GM12892 (cell line): ENCODE results near the gene SLC12A3.
"Not testable (repeated sequence)": the region's sequence is repeated elsewhere in the genome, so short reads cannot be mapped to it uniquely, and the experiment has no call there.

Experiments used
- DNase-seq: peaks from one replicate; pipeline ENCODE4 v3.0.0; 2011; ENCODE audit not compliant: insufficient read length
- FAIRE-seq: peaks from 2 replicates; lab custom pipeline; 2011; peaks lifted over from hg19 to GRCh38; lab: Jason Lieb, UNC
- POLR2A ChIP-seq: IDR thresholded peaks from 2 replicates; pipeline ENCODE4 v1.6.1; 2011; ENCODE audit warnings: low read depth, low read length, control low read depth
- POLR2AphosphoS5 ChIP-seq: IDR thresholded peaks from 2 replicates; pipeline ENCODE4 v1.6.1; 2011; ENCODE audit warnings: low read depth, low read length, control low read depth
- TAF1 ChIP-seq: IDR thresholded peaks from 2 replicates; pipeline ENCODE4 v1.6.1; 2011; ENCODE audit warnings: low read depth, mild to moderate bottlenecking, control low read depth, low read length, borderline replicate concordance

Gene SLC12A3

DNA sequence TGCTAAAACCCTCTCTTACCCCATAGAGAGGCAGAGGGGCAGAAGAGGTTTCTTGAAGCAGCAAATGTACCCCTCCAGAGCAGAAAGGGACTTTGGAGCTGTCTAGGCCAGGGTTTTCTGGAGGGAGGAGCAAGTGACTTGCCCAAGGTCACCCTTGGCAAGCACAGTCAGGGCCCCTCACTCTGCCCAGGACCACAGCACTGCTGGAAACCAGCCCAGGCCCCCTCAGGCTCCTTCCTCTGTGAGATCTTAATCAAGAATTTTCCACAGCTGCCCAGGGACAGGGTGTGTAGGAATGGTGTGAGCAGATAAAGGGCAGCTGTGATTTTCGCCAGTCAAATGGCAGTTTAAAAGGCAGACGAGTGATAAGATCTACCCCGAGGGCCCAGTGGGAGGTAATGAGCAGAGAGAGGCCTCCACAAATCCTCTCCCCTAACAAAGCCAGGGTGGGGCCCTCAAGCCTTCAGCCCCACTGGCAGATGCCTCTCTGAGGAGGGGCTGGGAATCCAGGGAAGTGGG is 3.9 kb upstream of the SLC12A3 start:
- no peak for DNase-seq
- TF ChIP-seq POLR2AphosphoS5 (no peak), POLR2A (no peak), TAF1 (no peak)
- FAIRE-seq: no peak

DNA sequence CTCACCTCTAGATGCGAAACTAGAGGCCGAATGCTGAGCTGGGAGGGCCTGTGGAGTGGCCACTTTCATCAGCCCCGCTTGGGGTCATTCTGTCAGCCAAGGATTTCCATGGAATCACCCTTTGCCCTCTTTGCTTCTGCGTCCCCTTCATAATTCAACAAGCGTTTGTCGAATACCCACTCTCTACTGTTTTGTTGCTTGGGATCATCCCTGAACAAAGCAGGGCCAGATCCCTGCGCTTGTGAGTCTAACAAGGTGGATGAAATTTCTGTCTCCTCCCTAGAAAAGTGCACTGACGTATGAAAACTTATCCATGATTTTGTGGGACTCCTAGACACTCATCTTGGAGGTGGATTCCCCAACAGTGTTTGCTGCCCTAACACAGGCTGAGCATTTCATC is 3.3 kb upstream of the SLC12A3 start:
- DNase-seq (no peak), FAIRE-seq (no peak)
- TF ChIP-seq POLR2A (no peak), TAF1 (no peak), POLR2AphosphoS5 (no peak)

DNA sequence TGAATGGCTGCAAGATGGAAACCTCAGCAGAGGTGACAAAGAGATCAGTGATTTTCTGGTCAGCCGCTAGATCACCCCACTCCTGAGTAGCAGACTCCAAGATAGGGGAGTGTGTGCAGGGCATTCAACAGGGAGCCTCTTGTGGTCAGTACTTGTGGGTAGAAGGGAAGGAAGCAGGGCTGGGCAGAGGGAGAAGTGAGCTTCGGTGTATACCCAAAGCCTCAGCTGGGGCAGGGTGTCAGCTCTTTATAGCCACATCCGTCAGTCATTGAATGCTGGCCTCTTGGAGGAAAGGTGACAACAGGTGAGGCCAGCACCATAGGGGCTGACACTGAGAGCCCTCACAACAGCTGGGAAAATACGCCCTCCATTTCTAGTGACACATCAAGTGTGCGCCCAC is 2.2 kb upstream of the SLC12A3 start:
- FAIRE-seq (peak; percentile 21), DNase-seq (no peak)
- TF ChIP-seq POLR2A: no peak
- no peak for TF ChIP-seq TAF1
- no peak for TF ChIP-seq POLR2AphosphoS5

DNA sequence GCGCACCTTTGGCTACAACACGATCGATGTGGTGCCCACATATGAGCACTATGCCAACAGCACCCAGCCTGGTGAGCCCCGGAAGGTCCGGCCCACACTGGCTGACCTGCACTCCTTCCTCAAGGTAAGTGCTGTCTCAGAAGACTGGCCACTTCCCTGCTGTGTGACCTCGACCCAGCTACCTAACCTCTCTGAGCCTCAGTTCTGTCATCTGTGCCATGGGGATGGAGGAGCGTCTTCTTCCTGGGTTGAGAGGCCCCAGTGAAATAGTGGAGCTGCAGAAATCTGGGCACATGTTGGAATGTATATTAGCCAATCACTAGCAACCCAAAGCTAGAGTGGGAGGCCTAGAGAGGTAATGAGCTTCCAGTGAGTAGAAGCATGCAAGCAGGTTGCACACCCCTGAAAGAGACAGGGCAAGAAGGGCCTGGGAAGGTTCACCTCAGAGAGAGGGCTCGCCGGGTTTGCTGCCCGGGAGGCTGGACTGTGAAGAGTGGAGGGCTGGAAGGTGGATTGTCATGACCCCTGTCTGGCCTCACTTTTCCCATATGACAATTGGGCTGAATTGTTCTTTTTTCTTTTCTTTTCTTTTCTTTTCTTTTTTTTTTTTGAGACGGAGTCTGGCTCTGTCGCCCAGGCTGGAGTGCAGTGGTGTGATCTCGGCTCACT is 521 bp downstream of the SLC12A3 start:
- TF ChIP-seq POLR2A (no peak), TAF1 (no peak), POLR2AphosphoS5 (no peak)
- no peak for FAIRE-seq
- no peak for DNase-seq

DNA sequence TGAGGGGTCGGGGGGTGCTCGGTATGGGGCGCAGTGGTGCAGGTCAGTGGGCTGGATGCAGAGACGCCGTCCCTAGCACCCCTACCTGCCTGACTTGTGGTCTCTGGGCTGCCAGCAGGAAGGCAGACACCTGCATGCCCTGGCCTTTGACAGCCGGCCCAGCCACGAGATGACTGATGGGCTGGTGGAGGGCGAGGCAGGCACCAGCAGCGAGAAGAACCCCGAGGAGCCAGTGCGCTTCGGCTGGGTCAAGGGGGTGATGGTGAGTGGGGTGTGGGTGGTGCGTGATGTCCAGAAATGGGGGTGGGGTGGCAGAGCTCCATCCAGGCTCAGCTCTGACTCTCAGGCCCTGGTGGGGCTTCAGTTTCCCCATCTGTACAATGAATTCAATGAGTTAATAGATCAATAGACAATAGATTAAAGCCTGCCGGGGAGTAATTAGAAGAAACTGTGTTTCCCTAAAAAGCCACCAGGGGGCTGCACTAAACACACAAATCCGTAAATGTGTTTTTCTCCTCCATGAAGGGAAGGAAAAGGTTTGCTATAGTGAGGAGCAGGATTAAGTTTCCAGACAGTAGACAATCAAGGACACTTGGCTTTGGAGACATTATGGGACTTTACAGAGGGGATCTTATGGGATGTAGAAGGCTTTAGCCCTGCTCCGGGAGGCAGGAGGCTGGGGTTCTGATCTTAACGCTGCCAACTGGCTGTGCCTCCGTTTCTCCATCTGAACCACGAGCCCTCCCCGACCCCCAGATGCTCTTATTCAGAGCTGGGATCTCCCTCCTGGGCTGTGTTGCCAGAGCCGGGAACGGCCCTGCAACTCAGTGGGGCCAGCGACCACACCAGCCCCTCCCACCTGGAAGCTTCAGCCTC is 2.2 kb downstream of the SLC12A3 start:
- TF ChIP-seq TAF1 (no peak), POLR2A (no peak), POLR2AphosphoS5 (no peak)
- DNase-seq (no peak), FAIRE-seq (peak; percentile 48)

DNA sequence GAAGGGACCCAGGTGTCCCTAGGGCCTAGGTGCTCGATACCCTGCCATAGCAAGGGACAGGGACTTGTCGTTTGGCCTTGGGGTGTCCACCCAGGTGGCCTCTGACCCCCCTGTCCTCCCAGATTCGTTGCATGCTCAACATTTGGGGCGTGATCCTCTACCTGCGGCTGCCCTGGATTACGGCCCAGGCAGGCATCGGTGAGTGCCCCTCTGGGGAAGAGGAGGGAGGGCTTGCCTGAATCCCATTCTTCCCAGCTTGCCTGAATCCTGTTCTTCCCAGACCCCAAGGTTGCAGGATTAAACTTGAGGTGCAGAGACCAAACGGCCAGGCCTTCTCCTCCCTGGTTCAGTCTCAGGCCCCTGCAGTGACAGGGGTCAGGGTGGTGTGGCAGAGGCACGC is 3.2 kb downstream of the SLC12A3 start:
- TF ChIP-seq TAF1 (no peak), POLR2A (no peak), POLR2AphosphoS5 (no peak)
- FAIRE-seq: no peak
- DNase-seq: no peak

DNA sequence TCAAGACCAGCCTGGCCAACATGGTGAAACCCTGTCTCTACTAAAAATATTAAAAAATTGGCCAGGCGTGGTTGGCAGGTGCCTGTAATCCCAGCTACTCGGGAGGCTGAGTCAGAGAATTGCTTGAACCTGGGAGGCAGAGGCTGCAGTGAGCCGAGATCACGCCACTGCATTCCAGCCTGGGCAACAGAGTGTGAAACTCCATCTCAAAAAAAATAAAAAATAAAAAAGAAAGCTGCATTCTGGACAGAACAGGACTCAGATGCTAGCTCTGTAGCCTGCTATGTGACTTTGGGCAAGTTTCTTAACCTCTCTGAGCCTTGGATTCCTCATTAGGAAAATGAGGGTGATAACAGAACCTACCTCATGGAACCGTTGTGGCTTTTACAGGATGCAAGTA is 3.8 kb downstream of the SLC12A3 start:
- not testable (repeated sequence) for FAIRE-seq, DNase-seq

DNA sequence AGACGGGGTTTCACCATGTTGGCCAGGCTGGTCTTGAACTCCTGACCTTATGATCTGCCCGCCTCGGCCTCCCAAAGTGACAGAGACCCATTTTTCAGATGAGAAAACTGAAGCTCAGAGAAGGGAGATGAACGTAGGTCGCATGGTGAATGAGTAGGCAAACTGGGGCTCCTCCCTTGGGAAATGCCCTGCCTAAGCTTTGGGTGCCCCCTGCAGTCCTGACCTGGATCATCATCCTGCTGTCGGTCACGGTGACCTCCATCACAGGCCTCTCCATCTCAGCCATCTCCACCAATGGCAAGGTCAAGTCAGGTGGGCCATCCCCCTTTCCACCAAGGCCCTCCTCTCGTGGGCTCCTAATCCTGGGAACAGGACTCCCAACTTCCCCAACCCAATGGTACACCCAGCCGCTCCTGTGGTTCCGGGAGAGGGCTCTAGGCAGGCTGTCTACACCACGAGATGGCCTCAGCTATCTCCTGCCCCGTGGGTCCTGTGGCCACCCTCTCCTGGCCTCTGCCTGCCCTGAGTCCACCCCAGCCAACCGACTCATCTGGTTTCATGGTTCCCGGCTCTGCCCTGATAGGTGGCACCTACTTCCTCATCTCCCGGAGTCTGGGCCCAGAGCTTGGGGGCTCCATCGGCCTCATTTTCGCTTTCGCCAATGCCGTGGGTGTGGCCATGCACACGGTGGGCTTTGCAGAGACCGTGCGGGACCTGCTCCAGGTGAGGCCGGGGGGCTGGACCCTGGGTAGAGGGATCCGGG is 4.7 kb downstream of the SLC12A3 start:
- DNase-seq (no peak), FAIRE-seq (no peak)
- no peak for TF ChIP-seq POLR2AphosphoS5

DNA sequence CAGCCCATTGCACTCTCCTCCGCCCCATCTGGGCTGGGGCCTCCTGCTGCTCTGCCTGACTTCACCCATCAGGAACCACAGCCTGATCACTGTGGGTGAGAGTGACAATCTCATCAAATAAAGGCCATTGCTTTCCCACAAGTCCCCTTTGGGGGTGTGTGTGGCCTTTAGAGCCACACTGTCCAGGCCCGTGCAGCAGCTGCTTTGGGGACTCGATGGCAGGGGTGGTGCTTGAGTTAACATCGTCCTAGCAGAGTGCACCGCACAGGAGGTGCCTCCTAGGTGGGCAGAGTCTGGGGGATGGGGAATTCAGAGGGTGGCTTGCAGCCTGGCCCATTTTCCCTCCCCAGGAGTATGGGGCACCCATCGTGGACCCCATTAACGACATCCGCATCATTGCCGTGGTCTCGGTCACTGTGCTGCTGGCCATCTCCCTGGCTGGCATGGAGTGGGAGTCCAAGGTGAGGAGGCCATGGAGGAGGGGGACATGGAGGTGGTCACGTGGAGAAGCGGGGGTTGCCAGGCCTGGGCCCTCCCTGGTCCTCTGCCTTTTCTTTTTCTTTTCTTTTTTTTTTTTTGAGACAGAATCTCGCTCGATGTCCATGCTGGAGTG is 5.4 kb downstream of the SLC12A3 start:
- FAIRE-seq: no peak
- TF ChIP-seq TAF1 (no peak), POLR2A (no peak), POLR2AphosphoS5 (no peak)

DNA sequence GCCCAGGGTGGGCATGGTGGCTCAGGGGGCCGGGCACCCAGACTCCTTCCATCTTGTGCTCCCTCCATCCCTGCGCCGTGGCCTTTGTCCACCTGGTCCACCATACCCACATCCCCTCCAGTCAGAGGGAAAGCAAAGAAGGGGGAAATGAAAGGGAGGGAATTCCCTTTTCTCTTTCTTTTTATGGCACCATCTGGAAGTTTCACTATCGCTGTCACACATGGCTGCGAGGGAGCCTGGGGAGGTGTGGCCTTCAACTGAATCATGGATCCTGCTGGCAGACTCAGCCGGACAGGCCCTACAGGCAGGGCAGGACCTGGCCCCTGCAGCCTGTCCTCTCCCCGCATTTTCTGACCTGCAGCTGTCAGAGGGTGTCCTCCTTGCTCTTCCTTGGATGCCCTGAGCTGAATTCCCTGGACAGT is 6.2 kb downstream of the SLC12A3 start:
- FAIRE-seq (peak; percentile 81), DNase-seq (no peak)
- TF ChIP-seq POLR2AphosphoS5 (peak; percentile 44; the same call in 1 of the 2 replicates), TAF1 (no peak)

More for the DNA sequence above, 5.4 kb downstream of the SLC12A3 start:
- no peak for DNase-seq

DNA sequence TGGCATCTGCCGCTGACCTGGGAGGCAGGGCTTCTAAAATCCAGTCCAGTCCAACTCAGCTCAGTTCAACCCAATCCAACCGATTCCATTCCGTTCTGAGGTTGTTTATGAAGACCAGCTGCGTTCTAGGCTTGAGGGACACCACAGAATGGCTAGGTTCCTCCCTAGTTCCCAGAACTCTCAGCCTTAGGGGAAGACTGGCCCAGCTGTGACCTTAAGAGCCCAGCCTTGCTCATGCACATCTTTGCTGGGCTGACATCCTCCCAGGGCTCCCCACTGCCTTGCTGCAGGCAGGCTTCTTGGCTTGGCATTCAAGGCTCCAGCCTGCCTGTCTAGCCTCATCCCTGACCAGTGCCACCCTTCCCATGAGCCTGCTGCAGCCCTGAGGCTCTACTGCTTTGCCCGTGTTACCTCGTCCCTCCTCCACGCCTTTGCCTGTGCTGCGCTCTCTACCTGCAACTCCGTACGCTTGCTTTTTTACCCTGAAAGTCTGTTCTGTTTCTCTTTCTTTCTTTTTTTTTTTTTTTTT is 7.9 kb downstream of the SLC12A3 start:
- TF ChIP-seq TAF1 (no peak), POLR2AphosphoS5 (no peak)
- DNase-seq: no peak
- FAIRE-seq: no peak

DNA sequence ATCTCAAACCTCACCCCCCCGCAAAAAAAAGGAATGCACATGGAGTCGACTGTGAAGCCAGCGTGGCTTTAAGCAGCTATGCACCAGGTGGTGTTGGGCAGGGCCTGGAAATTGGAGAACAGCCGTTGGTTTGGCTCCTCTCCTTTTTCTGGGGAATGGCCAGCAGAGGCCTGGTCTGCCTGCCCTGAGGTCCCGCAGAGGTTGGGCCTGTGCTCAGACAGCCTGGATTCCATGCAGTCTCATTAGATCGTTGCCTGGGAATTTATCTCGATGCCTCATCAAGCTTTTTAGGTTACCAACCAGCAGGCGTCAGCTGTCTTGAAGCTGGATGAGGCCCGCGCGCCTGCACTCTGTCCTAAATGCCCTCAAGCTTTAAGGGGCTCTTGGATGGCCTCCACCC is 9.8 kb downstream of the SLC12A3 start:
- DNase-seq (no peak), FAIRE-seq (no peak)
- TF ChIP-seq POLR2AphosphoS5: no peak
- no peak for TF ChIP-seq TAF1
- no peak for TF ChIP-seq POLR2A
